Gastrocnemius medialis (tissue), 4 donors: Measurements from ENCODE around the gene HBEGF. TPM values are rescaled to one million over a fixed set of nuclear protein-coding genes. Genes with fewer than 3 reads are reported as not detected.

Experiments
- ATAC-seq, 2 donors: fragments of 150-250 bp; one replicate each; pipeline ENCODE4 v1.9.1; 2016
- DNase-seq, 2 donors: peaks; one replicate each; pipeline ENCODE4 v3.0.0-alpha.2; 2019
- H3K27ac ChIP-seq, 4 donors: fragments of 200-600 bp; sonication (generic); 1 replicate in 1 of 4; 2 replicates in 3 of 4; pipeline ENCODE4 v1.5.1; 2016 to 2018; ENCODE audit warnings: mild to moderate bottlenecking in 2 of 4, moderate library complexity in 1 of 4
- H3K27me3 ChIP-seq, 3 donors: fragments of 200-600 bp; sonication (generic) in 2 of 3; 1 replicate in 1 of 3; 2 replicates in 2 of 3; pipeline versions ENCODE4 v1.5.1 to v1.6.0; 2016 to 2019; ENCODE audit warnings: mild to moderate bottlenecking in 1 of 3, moderate library complexity in 1 of 3
- H3K36me3 ChIP-seq, 2 donors: fragments of 200-600 bp; sonication (generic) in 1 of 2; one replicate each; pipeline ENCODE4 v1.5.1; 2017 to 2018
- H3K4me1 ChIP-seq, 2 donors: fragments of 200-600 bp; sonication (generic) in 1 of 2; one replicate each; pipeline ENCODE4 v1.5.1; 2016 to 2017; ENCODE audit warnings: mild to moderate bottlenecking in 2 of 2
- H3K4me3 ChIP-seq, 4 donors: fragments of 200-600 bp; sonication (generic) in 3 of 4; 1 replicate in 1 of 4; 2 replicates in 3 of 4; pipeline ENCODE4 v1.5.1; 2016 to 2019; ENCODE audit warnings: mild to moderate bottlenecking in 2 of 4
- H3K9me3 ChIP-seq, 3 donors: fragments of 200-600 bp; sonication (generic) in 2 of 3; 1 replicate in 1 of 3; 2 replicates in 2 of 3; pipeline ENCODE4 v1.5.1; 2016 to 2019
- CTCF ChIP-seq, 5 experiments: fragments of 450-650 bp in 3 of 5; fragments of 200-600 bp in 2 of 5; sonication (generic) in 2 of 5; IDR thresholded peaks in 4 of 5; conservative IDR thresholded peaks in 1 of 5; 1 replicate in 4 of 5; 2 replicates in 1 of 5; pipeline ENCODE4 v1.5.1; 2016 to 2019; ENCODE audit warnings: antibody characterized with exemption in 5 of 5, mild to moderate bottlenecking in 3 of 5, moderate library complexity in 3 of 5
- POLR2A ChIP-seq, 2 donors: fragments of 450-650 bp; IDR thresholded peaks; one replicate each; pipeline ENCODE4 v1.6.1; 2017; ENCODE audit warnings: antibody characterized with exemption in 2 of 2, mild to moderate bottlenecking in 2 of 2, moderate library complexity in 2 of 2
- in situ Hi-C, 4 donors: fragments of 200-750 bp; cut with MboI; loops; one replicate each; pipeline versions ENCODE4 v1.15.0 to v1.8.0; 2017; ENCODE audit warnings: low sequenced_read_pairs in 4 of 4
- intact Hi-C: fragments of 100-400 bp; cut with DNase I; formaldehyde crosslinking; loops from one replicate; pipeline ENCODE4 v1.15.1; 2023; ENCODE audit warnings: low total_unique reads
- total RNA-seq, 4 donors: library from RNA; depleted of rRNA; stranded (reverse); fragments of >200 nt; gene quantifications; one replicate each; pipeline versions ENCODE4 v1.1.0 to v1.2.3, GENCODE V29; 2016

Gene HBEGF
- total RNA-seq, 4 donors from 2014 or later: 5.3 to 22.2 (median 17.6) TPM

- DNase-seq (no peak), ATAC-seq (no peak)
- Histone ChIP-seq H3K4me3 (no peak overlapping the region), H3K27ac (no peak overlapping the region), H3K36me3 (no peaks in the 10 kb centered on the region), H3K27me3 (no peaks in the 10 kb centered on the region), H3K4me1 (peaks cover 25 to 26% of the 10 kb centered on the region in 2 donors), H3K9me3 (no peaks in the 10 kb centered on the region)
- TF ChIP-seq CTCF (IDR thresholded peaks at IDR 0.05 in 4 of 5, conservative IDR thresholded peaks at IDR 0.05 in 1 of 5) (no peak), POLR2A (IDR thresholded peaks at IDR 0.05) (no peak)
- intact Hi-C loops (no loop called here), in situ Hi-C loops (no loop called here)
Observed at GRCh38 chr5:140305471-140305870, 40.9 kb downstream of the HBEGF start.

DNA sequence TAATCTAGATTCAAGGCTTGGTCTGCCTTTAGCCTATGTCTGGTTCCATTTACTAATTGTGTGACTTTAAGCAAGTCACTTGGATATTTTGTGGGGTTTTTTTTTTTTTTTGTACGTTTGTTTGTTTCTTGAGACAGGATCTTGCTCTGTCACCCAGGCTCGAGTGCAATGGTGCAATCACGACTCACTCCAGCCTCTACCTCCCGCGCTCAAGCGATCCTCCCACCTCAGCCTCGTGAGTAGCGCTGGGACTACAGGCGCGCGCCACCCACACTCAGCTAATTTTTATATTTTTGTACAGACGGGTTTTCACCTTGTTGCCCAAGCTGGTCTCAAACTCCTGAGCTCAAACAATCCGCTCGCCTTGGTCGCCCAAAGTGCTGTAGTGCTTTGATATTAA lies 42.4 kb downstream of the HBEGF start:
- DNase-seq (no peak), ATAC-seq (no peak)
- intact Hi-C loops: no loop called here
- Histone ChIP-seq H3K27me3 (no peaks in the 10 kb centered on the region), H3K4me1 (peaks cover 21 to 25% of the 10 kb centered on the region in 2 donors), H3K36me3 (peaks cover 0 to 9% of the 10 kb centered on the region in 2 donors), H3K27ac (no peak overlapping the region), H3K4me3 (no peak overlapping the region), H3K9me3 (no peaks in the 10 kb centered on the region)
- TF ChIP-seq POLR2A (IDR thresholded peaks at IDR 0.05) (no peak), CTCF (IDR thresholded peaks at IDR 0.05 in 4 of 5, conservative IDR thresholded peaks at IDR 0.05 in 1 of 5) (no peak)
- in situ Hi-C loops: loop anchor here in 1 of 4 donors (5.0 kb wide), 1 partner anchor 33 kb away; no protein-coding TSS in a partner anchor

GRCh38 chr5:140302786-140303639 lies 43.4 kb downstream of the HBEGF start, which contains the start of gene PFDN1:
Gene PFDN1, minus strand, starts transcription at chr5:140303101. Its CDS starts 28 bp downstream, at chr5:140303073.
- Histone ChIP-seq H3K4me3 (peak within 1 kb of the TSS; percentile 80 to 96 (median 88)), H3K4me1 (peaks cover 30 to 34% of the 10 kb centered on the region in 2 donors), H3K36me3 (peaks cover 0 to 13% of the 10 kb centered on the region in 2 donors), H3K27ac (peak within 1 kb of the TSS; percentile 90 to 95 (median 94)), H3K9me3 (no peaks in the 10 kb centered on the region), H3K27me3 (no peaks in the 10 kb centered on the region)
- TF ChIP-seq POLR2A (IDR thresholded peaks at IDR 0.05): peak; percentile 51 to 62
- no peak for TF ChIP-seq CTCF (IDR thresholded peaks at IDR 0.05 in 4 of 5, conservative IDR thresholded peaks at IDR 0.05 in 1 of 5)
- in situ Hi-C loops (loop anchor here in 1 of 4 donors (5.0 kb wide), 1 partner anchor 34 kb away; no protein-coding TSS in a partner anchor), intact Hi-C loops (no loop called here)
- peak; percentile 98 to 99 for ATAC-seq
- peak; percentile 90 to 93 for DNase-seq

DNA sequence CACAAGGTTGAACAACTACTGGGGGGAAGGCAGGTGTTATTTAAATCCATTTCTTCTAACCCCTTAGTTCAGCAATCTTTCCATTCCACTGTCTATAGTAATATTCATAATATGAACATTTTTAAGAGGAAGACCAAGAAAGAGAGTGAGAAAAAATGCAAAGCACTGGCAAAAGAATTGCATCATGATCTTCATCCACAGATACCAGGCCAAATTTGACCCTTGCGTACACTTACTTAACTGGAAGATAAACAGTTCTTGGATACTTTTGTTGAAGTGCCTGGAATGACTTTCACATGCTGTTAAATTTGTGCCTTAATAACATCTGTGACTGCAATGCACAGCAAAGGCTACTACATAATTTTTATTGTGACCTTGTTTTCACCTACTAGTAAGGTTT lies 45.3 kb downstream of the HBEGF start:
- Histone ChIP-seq H3K27me3 (no peaks in the 10 kb centered on the region), H3K27ac (peak overlapping the region in 2 of 4 donors; percentile 11 to 95), H3K9me3 (no peaks in the 10 kb centered on the region), H3K4me1 (peaks cover 49 to 52% of the 10 kb centered on the region in 2 donors), H3K36me3 (peaks cover 0 to 13% of the 10 kb centered on the region in 2 donors), H3K4me3 (no peak overlapping the region)
- DNase-seq (no peak), ATAC-seq (no peak)
- TF ChIP-seq CTCF (IDR thresholded peaks at IDR 0.05 in 4 of 5, conservative IDR thresholded peaks at IDR 0.05 in 1 of 5) (no peak), POLR2A (IDR thresholded peaks at IDR 0.05) (no peak)
- in situ Hi-C loops: loop anchor here in 1 of 4 donors (5.0 kb wide), 1 partner anchor 36 kb away; no protein-coding TSS in a partner anchor
- intact Hi-C loops: no loop called here
